Type B pancreatic cell (in vitro differentiated cells): Measurements from ENCODE around the gene DCDC1. TPM values are rescaled to one million over a fixed set of nuclear protein-coding genes. Genes with fewer than 3 reads are reported as not detected.
A peak's percentile ranks its signal among the peaks of the same experiment; 100 is the strongest.

Source experiments
- DNase-seq: peaks from one replicate; pipeline ENCODE4 v3.0.0; 2021; ENCODE audit warnings: mixed read lengths; ENCODE audit not compliant: unreplicated experiment; ENCODE audit errors: extremely low spot score
- H3K27ac Mint-ChIP-seq: 2 replicates; pipeline ENCODE4 v1.8.0; 2021; ENCODE audit warnings: mild to moderate bottlenecking, mixed read lengths
- H3K27me3 Mint-ChIP-seq: 2 replicates; pipeline ENCODE4 v1.8.0; 2021; ENCODE audit warnings: mixed read lengths
- H3K36me3 Mint-ChIP-seq: 2 replicates; pipeline ENCODE4 v1.8.0; 2021; ENCODE audit warnings: mixed read lengths
- H3K4me1 Mint-ChIP-seq: one replicate; pipeline ENCODE4 v1.8.0; 2021; ENCODE audit warnings: mixed read lengths; ENCODE audit not compliant: unreplicated experiment
- H3K4me3 Mint-ChIP-seq: 2 replicates; pipeline ENCODE4 v1.8.0; 2021; ENCODE audit warnings: mild to moderate bottlenecking, mixed read lengths
- H3K9me3 Mint-ChIP-seq: 2 replicates; pipeline ENCODE4 v1.8.0; 2021; ENCODE audit warnings: mixed read lengths
- CTCF ChIP-seq: fragments of 200-600 bp; sonication (generic); conservative IDR thresholded peaks from 2 replicates; pipeline ENCODE4 v1.5.0; 2021; ENCODE audit warnings: antibody characterized with exemption, mild to moderate bottlenecking
- total RNA-seq: library from RNA; stranded (reverse); gene quantifications from 2 replicates; pipeline ENCODE4 v1.2.1, GENCODE V29; 2021; ENCODE audit warnings: low replicate concordance

The DCDC1 gene
- total RNA-seq, 1 donor from 2014 or later: 4.8 TPM

GRCh38 chr11:30861064-30861463 is 508.5 kb downstream of the DCDC1 start:
- H3K4me1 Mint-ChIP-seq: peaks cover 26% of the 10 kb centered on the region
- H3K27ac Mint-ChIP-seq: peak overlapping the region; percentile 63
- peak overlapping the region; percentile 27 for H3K4me3 Mint-ChIP-seq
- peaks cover 3% of the 10 kb centered on the region for H3K27me3 Mint-ChIP-seq
- DNase-seq: no peak
- H3K36me3 Mint-ChIP-seq: no peaks in the 10 kb centered on the region
- peaks cover 4% of the 10 kb centered on the region for H3K9me3 Mint-ChIP-seq
- no peak for TF ChIP-seq CTCF

- H3K4me3 Mint-ChIP-seq: no peak overlapping the region
- no peak overlapping the region for H3K27ac Mint-ChIP-seq
- peaks cover 4% of the 10 kb centered on the region for H3K9me3 Mint-ChIP-seq
- peaks cover 3% of the 10 kb centered on the region for H3K27me3 Mint-ChIP-seq
- DNase-seq: no peak
- TF ChIP-seq CTCF: no peak
- H3K36me3 Mint-ChIP-seq: no peaks in the 10 kb centered on the region
- H3K4me1 Mint-ChIP-seq: peaks cover 35% of the 10 kb centered on the region
These were observed 509.4 kb downstream of the DCDC1 start for GRCh38 chr11:30860146-30860545.

GRCh38 chr11:30859669-30860068 is 509.9 kb downstream of the DCDC1 start:
- TF ChIP-seq CTCF: no peak
- H3K36me3 Mint-ChIP-seq: no peaks in the 10 kb centered on the region
- H3K4me3 Mint-ChIP-seq: peak overlapping the region; percentile 26
- peaks cover 39% of the 10 kb centered on the region for H3K4me1 Mint-ChIP-seq
- H3K27ac Mint-ChIP-seq: no peak overlapping the region
- H3K27me3 Mint-ChIP-seq: peaks cover 3% of the 10 kb centered on the region
- H3K9me3 Mint-ChIP-seq: peaks cover 4% of the 10 kb centered on the region
- DNase-seq: no peak

- no peaks in the 10 kb centered on the region for H3K36me3 Mint-ChIP-seq
- no peak overlapping the region for H3K4me3 Mint-ChIP-seq
- H3K9me3 Mint-ChIP-seq: peaks cover 8% of the 10 kb centered on the region
- H3K27me3 Mint-ChIP-seq: peaks cover 3% of the 10 kb centered on the region
- H3K4me1 Mint-ChIP-seq: peaks cover 44% of the 10 kb centered on the region
- H3K27ac Mint-ChIP-seq: no peak overlapping the region
- no peak for DNase-seq
- TF ChIP-seq CTCF: peak; percentile 77
These were observed 514.0 kb downstream of the DCDC1 start for GRCh38 chr11:30855383-30856006.

- TF ChIP-seq CTCF: no peak
- no peak overlapping the region for H3K27ac Mint-ChIP-seq
- DNase-seq: no peak
- peaks cover 8% of the 10 kb centered on the region for H3K9me3 Mint-ChIP-seq
- H3K36me3 Mint-ChIP-seq: no peaks in the 10 kb centered on the region
- H3K4me1 Mint-ChIP-seq: peaks cover 47% of the 10 kb centered on the region
- H3K27me3 Mint-ChIP-seq: no peaks in the 10 kb centered on the region
- H3K4me3 Mint-ChIP-seq: no peak overlapping the region
These were observed 516.1 kb downstream of the DCDC1 start for GRCh38 chr11:30853439-30853838.

- DNase-seq: no peak
- H3K36me3 Mint-ChIP-seq: no peaks in the 10 kb centered on the region
- TF ChIP-seq CTCF: no peak
- H3K9me3 Mint-ChIP-seq: peaks cover 16% of the 10 kb centered on the region
- no peak overlapping the region for H3K4me3 Mint-ChIP-seq
- no peak overlapping the region for H3K27ac Mint-ChIP-seq
- H3K27me3 Mint-ChIP-seq: no peaks in the 10 kb centered on the region
- H3K4me1 Mint-ChIP-seq: peaks cover 54% of the 10 kb centered on the region
These were observed 516.9 kb downstream of the DCDC1 start for GRCh38 chr11:30852645-30853044.
